GM18520 (cell line): ENCODE measurements around the gene SUFU.
"Not testable (repeated sequence)": the region's sequence is repeated elsewhere in the genome, so short reads cannot be mapped to it uniquely, and the experiment has no call there.

Experiments used
- ATAC-seq: cut with Tn5 transposase; IDR thresholded peaks from one replicate; pipeline ENCODE4 v1.9.1; 2021; ENCODE audit not compliant: unreplicated experiment

SUFU gene

DNA sequence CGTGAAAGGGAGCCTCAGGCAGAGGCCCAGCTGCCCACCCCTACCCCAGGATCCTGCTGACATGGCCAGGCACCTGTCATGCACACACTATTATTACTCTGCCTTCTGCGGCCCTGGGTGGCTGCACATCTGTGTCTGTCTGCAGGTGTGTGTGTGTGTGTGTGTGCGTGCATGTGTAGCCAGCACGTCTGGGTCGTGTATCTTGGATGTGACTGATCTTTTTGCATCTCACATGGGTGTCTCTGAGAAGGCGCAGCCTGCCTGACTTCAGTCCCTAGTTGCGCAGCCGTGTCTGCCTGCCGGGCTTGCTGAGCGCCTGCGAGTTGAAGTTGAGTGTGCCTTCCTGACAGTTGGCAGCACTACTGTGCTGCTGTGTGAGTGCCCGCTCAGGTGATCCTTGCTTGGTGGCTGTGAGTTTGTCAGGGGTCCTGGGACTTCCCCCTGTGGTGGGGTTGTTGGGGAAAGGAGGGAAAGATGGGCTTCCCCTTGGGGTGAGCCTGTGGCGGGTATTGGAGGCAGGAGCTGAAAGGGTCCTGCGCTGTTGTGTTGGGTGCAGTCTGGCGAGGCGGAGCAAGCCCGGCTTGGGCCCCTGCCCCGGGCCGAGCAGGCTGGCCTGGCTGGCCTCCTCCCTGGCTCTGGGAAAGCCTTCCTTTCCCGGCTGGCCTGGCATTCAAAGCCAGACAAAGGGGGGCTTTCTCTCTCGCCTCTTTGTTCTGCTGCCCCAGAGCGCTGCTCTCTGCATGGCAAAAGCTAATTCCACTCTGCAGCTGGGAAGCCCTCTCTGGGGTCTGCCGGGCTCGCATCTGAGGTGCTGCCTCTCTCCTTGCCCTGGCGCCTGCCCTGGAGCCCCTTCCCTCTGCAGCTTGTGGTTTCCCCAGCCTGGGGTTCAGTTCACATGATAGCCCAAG is 145.4 kb downstream of the SUFU start:
- ATAC-seq, result no peak

DNA sequence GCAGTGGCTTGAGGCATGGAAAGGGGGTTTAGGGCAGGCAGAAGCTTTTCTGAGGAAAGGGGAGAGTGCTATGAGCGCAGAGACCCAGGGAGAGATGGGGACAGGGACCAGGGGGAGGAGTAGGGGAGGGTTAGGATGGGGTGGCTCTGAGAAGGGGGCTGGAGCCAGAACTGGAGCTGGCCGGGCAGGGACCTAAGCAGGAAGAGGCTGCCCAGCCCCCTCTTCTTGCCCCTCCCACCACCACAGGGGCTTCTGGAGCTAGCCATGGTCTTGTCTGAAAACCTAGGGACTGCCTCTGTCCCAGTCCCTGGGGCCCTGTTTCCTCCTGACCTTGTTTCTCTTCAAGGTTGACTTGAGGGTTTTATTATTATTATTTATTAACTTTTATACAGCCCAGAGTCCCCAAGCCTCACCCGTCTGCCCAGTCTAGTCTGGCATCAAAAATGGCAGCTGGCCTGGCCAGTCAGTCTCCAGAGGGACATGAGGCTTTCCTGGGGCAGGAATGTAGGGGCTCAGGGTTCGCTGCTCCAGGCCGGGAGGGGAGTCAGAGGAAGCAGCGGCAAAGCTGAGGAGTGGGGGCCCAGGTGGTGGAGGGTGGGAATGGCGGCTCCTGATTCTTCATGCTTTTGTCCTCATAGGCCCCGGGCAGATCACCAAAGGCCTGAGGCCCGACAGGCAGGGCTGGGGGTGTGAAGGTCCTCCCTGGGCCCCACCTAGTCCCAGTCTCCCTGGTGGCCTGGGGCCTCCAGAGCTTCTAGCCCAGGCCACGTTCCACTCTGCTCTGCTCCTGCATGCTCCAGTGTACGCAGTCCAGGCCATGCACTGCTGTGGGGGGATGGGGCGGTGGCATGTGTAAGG is 146.3 kb downstream of the SUFU start:
- ATAC-seq, result no peak

DNA sequence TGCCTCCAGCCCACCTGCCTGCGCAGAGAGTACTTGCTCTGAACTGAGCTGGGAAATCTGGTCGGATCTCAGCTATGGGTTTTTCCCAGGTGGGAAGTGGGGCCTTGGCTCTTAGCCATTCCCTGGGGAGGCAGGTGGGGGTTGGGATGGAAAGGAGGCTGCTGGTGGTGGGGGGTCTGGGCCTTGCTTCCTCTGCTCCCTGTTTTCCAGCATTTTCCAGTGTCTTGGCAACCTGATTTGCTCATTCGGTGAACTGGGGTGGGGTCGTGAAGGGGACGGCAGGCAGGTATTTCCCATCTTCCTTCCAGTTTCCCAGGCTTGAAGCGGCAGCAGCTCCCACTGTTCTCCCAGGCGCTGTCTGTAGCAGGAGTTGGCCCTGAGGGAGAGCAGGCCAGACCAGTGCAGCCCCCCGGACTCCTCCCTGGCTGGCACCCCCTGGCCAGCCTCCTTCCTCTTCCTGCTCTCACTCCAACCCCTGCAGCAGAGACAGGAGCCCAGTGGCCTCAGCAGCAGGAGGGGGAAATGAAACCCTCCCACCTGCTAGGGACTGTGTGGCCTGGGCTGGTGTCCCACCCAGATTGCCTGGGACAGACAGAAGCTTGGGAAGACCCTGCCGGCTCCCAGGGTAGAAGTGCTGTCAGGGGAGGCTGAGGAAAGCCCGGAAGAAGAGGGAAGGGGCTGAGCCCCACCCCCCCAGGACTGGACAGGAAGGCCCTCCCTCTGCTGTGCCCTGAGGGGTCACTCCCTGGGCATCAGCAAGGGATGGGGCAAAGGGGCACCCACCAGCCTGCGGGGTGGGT is 147.1 kb downstream of the SUFU start:
- no peak for ATAC-seq

DNA sequence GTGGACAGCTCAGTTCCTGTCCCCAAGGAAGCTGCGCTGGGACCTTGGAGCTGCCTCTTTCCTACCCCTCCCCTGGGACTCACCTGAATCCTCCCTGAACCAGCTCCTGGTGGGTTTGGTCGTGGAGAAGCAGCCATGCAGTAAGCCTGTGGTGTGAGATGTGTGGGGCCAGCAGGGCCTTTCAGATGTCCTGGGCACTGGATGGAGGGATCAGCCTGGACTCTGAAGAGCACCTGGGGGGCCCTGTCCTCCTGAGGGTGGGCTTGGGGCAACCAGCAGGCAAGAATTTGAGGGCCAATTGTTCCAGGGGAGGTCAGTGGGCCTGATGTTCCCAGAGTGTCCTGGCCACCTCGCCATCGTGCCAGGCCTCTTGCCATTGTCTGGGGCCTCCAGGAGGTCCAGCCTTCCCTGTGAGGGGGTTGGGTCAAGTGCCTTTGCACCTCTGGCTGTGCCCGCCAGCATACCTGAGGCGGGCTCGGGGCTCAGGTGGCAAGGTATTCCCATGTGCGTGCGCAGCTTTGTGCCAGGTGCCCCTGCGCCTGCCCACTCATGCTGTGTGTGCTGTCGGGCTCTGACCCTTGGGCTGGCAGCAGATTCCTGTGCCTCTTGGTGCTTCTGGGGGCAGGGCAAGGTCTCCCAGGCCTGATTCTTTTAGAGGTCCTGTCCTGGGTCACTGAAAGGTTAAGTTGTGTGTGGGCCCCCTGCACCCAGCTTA is 147.8 kb downstream of the SUFU start:
- ATAC-seq, result no peak

DNA sequence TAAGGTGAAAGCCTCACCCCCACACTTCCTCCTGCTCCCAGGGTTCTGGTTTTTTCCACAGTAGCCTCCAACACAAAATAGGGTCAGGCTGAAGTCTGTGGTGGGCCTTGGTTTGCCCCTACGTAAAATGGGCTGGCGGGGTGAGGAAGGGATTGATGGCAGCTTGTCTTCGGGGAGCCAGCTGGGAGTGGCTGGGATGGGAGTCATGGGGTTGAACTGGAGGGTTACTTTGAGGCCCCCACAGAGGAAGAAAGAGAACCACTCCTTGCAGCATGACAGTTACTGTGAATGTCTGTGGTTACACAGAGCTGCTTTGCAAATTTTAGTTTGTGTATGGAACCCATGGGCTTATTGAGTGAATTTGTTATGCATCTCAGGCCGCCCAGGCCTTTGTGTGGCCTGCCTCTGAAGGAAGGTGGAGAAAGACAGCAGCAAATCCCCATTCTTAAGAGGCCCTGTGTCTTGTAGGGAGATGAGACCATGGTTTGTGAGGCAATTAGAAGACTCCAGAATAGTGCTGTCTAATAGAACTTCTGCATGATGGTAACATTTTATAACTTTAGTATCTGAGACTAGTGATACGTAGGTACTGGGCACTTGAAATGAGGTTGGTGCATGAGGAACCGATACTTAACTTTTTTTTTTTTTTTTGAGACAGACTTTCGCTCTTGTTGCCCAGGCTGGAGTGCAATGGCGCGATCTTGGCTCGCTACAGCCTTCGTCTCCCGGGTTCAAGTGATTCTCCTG is 148.6 kb downstream of the SUFU start:
- ATAC-seq, result peak; percentile 39

DNA sequence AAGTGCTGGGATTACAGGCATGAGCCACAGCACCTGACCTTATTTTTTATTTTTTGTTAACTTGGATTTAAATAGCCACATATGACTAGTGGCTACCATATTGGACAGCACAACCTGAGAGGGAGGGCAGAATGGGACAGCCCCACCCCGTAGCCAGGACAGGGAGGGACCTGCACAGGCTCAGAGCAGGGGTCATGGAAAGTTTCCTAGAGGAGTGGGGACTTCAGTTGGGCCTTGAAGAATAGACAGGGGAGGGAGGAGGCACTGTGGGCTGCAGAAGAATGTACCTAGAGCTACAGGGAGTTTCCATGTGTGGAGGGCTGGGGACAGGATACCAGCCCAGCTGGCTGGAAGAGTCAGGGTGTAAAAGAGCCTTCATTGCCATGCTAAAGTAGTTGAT is 149.3 kb downstream of the SUFU start:
- no peak for ATAC-seq

DNA sequence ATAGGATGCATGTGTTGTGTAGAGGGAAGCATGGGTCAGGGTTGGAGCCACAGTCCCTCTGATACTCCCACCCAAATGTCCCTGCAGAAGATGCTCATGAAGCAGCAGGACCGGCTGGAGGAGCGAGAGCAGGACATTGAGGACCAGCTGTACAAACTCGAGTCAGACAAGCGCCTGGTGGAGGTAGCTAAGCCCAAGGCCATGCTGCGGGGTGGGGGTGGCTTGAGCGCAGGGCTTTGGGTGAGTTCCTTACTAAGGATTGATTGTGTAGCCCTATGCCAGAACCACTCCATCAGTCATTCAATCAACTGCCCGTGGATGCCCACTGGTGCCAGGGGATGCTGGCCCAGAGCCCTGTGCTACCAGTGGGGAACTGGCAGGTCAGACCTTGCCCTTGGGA is 150.8 kb downstream of the SUFU start:
- ATAC-seq, result no peak

DNA sequence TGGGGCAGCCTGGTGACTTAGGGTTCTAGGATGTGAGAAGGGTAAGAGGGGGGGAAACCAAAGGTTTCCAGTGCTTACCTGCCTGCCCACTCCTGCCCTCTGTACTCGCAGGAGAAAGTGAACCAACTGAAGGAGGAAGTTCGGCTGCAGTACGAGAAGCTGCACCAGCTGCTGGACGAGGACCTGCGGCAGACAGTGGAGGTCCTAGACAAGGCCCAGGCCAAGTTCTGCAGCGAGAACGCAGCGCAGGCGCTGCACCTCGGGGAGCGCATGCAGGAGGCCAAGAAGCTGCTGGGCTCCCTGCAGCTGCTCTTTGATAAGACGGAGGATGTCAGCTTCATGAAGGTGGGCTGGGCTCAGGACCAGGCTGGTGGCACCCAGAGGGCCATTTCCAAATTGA is 151.2 kb downstream of the SUFU start:
- no peak for ATAC-seq

DNA sequence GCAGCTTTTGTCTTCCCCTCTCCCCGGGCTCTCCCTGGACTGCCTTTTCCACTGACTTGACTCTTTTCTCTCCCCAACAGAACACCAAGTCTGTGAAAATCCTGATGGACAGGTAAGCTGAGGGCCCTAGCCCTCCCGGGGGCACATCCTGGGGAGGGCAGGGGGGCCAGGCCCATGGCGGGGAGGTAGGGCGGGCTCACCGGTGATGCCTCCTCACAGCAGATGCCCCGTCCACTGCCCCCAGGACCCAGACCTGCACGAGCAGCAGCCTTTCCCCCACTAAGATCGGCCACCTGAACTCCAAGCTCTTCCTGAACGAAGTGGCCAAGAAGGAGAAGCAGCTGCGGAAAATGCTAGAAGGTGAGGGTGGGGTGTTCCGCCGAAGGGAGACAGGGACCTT is 152.3 kb downstream of the SUFU start:
- ATAC-seq, result no peak

DNA sequence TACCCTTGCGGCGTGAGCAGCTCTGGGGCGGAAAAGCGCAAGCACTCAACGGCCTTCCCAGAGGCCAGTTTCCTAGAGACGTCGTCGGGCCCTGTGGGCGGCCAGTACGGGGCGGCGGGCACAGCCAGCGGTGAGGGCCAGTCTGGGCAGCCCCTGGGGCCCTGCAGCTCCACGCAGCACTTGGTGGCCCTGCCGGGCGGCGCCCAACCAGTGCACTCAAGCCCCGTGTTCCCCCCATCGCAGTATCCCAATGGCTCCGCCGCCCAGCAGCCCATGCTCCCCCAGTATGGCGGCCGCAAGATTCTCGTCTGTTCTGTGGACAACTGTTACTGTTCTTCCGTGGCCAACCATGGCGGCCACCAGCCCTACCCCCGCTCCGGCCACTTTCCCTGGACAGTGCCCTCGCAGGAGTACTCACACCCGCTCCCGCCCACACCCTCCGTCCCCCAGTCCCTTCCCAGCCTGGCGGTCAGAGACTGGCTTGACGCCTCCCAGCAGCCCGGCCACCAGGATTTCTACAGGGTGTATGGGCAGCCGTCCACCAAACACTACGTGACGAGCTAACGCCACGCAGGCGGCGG is 153.1 kb downstream of the SUFU start:
- no peak for ATAC-seq

DNA sequence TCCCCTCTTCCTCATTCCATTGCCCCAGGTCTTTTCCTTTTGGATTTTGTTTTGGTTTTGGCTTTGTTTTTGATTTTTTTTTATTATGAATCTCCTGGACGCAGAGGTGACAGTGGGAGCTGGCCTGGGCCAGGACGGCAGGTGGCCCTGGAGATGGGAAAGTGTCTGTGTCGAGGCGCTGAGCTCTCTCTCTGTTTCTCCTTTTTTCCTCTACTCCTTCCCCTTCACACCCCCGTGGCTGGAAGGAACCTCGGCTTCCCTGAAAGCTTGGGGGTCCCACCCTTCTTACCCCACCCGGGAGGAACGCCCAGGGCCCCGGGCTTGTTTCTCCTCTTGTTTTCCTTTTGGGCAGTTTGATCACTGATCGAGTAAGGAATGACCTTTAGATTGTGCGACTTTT is 153.7 kb downstream of the SUFU start:
- ATAC-seq, result no peak

DNA sequence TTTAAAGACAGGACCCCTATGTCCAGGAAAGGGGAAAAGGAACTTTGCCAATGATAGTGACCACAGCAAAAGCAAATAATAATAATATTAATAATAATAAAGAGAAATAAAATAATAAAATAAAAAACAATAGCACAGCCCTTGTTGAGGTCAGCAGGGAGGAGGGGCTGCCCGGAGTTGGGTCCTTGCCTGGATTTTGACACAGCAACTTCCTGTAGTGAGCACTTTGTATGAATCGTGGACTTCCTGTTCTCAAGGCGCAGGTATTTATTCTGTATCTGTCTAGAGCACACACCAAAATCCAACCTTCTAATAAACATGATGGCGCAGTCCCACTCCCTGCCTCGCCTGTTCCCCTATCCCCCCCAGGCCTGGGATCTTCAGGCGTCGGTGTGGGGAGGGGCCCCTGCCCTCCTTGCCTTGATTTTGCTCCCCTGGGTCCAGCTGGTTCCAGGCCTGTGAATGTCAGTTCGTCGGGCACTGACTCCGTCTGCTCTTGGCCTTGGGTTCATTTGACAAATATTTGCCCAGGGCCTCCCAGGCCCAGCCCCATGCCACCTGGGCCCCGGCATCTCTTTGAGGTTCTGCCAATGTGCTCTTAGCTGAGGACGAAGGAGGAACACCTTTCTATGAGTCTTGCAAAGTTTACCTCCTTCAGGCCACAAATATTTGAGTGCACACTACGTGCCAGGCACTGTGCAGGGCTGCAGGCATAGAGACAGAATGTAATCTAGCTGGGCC is 154.4 kb downstream of the SUFU start:
- ATAC-seq, result no peak

DNA sequence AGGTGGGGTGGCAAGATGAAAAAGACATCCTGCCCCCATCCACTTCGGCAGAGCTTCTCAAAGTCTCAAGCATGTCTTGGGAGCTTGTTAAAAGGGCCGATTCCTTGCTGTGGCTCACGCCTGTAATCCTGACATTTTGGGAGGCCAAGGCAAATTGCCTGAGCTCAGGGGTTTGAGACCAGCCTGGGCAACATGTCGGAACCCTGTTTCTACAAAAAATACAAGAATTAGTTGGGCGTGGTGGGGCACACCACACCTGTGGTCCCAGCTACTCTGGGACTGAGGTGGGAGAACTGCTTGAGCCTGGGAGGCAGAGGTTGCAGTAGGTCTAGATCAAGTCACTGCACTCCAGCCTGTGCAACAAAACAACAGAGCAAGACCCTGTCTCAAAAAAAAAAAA is 155.0 kb downstream of the SUFU start:
- ATAC-seq, result no peak

DNA sequence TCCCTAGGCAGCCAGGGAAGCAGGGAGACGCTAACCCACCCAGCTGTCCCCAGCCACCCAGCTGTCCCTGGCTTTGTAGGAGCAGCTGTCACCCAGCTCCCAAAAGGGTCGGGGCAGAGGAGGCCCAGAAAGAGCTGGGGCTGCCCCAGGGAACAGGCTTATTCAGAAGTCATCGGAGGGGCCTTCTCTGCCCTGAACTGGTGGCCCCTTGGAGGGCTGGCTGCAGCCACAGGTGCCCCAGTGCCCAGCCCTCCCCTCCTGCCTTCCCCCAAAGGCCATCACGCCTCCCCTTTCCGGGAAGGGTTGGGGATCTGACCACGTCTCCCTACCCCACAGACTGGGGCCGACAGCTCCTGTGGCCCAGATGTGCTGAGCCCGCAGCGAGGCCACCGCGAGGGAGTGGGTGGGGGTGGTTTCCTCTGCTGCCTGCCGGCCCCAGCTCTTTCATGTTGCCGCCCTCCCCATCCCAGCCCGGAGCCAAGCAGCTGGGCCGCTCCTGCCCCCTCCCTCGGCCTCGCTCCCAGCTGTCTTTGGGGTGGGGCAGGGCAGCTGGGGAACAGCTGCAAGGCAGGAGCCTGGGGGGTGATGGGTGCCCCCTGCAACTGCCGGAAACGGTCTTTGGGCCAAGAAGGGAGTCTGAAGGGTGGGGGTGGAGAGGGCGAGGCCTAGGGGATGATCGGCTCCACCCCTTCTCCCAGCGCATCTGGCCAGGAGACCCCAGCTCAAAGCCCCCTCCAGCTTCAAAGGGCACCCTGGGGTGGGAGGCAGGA is 157.3 kb downstream of the SUFU start:
- ATAC-seq, result no peak

DNA sequence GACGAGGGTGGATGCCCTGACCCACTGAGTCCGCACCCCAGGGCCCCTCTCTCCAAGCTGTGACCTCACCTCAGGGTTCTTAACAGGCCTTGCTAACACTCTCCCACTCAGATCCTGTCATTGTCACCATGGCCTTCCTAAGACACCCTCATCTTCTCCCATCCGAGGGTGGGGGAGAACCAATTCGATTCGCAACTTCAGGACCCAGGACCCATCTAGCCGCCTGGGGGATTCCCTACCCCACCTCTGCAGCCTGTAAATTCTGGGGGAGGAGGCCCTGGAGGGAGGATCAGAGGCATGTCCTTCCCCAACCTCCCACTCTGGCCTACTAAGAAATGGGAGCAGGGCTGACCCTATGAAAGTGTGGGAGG is 157.9 kb downstream of the SUFU start:
- no peak for ATAC-seq

DNA sequence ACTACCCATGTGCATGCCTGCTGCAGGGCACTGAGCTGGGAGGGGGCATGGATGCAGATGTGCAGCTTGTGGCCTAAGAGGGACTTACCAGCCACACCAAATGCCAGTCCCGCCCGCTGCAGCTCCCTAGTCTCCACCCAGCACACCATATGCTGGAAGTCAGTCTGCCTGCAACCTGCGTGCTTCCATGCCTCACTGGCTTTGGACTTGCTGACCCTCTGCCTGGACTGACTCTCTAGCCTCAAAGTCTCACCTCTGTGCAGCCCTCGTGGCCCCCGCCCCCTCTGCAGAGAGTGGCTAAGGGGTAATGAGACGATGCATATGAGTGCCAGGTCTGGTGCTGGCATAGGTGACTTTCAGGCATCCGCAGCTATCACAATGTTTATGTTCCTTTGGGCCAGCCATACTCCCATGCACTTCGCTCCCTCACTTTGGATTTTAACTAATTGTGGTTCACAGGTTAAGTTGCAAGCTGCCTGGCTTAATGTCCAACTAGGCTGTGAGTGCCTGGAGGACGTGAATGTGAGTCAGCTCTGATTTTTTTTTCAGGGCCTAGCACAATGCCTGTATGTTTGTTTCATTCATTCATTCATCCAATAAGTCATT is 162.2 kb downstream of the SUFU start:
- no peak for ATAC-seq

DNA sequence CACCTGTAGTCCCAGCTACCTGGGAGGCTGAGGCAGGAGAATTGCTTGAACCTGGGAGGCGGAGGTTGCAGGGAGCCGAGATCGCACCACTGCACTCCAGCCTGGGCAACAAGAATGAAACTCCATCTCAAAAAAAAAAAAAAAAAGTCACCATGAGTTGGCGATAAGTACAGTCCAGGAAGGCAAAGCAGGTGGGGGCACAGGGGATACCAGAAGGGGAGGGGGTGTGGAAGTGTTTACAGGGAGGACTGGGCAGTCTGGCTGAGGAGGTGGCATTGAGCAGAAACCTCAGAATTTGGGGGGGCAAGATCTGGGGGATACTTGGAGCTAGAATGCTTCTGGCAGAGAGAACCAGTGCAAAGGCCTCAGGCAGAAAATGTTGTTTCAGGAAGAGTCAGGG is 163.6 kb downstream of the SUFU start:
- not testable (repeated sequence) for ATAC-seq
